HG03439 (cell line): ENCODE data around the gene ZFYVE1.
"Not testable (repeated sequence)": the region's sequence is repeated elsewhere in the genome, so short reads cannot be mapped to it uniquely, and the experiment has no call there.

Experiments
- ATAC-seq: cut with Tn5 transposase; IDR thresholded peaks from one replicate; pipeline ENCODE4 v1.9.1; 2021; ENCODE audit warnings: mild to moderate bottlenecking, moderate library complexity; ENCODE audit not compliant: unreplicated experiment

The ZFYVE1 gene

DNA sequence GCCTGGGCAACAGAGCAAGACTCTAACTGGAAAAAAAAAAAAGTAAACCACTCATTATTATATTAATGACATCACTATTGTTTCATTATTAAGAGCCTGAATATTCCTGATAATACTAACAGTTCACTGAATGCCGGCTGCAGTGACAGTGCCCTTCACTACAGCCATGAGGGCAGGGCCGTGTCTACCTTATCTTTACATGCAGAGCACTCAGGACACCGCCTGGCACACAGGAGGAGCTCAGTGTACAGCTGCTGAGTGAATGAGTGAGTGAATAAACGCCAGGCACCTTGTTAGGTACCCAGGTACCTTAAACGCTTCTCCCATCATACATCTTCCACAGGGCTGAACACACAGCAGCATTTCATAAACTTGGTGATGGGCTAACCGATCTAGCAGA, 23.2 kb downstream of the ZFYVE1 start:
- no peak for ATAC-seq

GRCh38 chr14:73000073-73000472, 26.8 kb downstream of the ZFYVE1 start:
- ATAC-seq = no peak

GRCh38 chr14:72999316-72999715, 27.6 kb downstream of the ZFYVE1 start:
- ATAC-seq = no peak

GRCh38 chr14:72998252-72998903, 28.5 kb downstream of the ZFYVE1 start:
- no peak for ATAC-seq

- ATAC-seq = no peak
These were observed 30.0 kb downstream of the ZFYVE1 start for GRCh38 chr14:72996916-72997315.

DNA sequence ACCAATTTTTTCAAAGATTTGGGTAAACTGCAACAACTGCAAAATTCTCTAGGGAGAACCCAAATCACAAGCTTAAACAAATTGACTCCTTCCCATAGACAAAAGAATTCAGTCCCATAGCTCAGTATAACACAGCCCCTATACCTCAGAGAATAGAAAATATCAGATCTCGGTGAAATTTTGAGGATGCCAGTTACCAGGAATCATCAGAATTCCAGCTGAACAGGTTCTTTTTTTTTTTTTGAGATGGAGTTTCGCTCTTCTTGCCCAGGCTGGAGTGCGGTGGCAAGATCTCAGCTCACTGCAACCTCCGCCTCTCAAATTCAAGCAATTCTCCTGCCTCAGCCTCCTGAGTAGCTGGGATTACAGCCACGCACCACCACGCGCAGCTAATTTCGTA, 36.7 kb downstream of the ZFYVE1 start:
- ATAC-seq = no peak

GRCh38 chr14:72986857-72987256, 40.0 kb downstream of the ZFYVE1 start:
- no peak for ATAC-seq

GRCh38 chr14:72986214-72986613, 40.7 kb downstream of the ZFYVE1 start:
- ATAC-seq = no peak

- no peak for ATAC-seq
These were observed 44.7 kb downstream of the ZFYVE1 start for GRCh38 chr14:72982146-72982708.

DNA sequence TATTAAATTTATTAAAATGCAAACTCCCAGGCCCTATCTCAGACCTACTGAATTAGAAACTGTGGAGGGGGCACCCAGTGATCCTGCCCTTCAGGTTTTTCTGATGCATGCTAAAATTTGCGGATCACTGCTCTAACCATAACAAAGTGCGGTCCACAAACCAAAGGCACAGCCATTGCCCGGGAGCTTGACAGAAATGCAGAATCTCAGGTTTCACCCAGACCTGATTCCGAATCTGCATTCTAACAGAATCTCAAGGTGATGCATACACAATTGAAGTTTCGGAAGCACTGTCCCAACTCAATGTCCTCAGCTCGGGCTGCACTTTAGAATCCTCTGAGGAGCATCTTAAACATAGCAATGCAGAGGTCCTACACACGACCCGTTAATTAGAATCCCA, 46.0 kb downstream of the ZFYVE1 start:
- no peak for ATAC-seq

DNA sequence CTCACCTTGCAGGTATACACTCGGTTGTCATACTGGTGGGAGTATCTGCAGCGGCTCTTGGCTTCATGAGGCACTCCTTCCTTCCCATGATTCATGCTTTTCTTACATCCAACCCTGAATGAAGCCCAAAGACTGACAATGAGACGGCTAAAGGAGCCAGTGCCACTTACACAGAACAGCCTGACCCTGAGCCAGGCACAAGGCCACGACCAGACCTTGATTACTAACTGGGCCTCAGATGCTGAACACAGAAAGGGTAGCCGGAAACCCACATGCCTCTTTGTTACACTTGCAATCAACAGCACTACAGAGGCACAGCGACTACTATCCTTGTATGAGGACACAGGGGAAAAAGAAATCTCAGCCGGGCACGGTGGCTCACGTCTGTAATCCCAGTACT, 48.0 kb downstream of the ZFYVE1 start:
- ATAC-seq = no peak

DNA sequence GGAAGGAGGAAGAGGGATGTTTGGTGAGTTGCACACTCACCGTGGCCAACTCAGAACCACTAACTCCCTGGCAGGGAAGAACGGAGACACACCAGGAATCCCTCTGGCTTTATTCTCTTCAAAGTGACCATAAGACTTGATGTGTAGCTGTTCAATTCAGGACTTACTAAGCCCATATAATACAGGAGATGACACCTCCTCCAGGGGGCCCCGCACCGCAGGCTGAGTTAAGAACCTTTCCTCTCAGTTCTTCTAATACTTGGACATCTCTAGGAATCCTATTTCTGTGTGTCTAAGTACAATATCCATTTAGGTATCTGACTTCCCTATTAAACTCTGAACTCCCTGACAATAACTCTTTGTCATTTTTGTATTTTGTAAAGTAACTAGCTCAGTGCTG, 51.1 kb downstream of the ZFYVE1 start:
- no peak for ATAC-seq

GRCh38 chr14:72974661-72975060, 52.2 kb downstream of the ZFYVE1 start:
- no peak for ATAC-seq

- no peak for ATAC-seq
These were observed 56.0 kb downstream of the ZFYVE1 start for GRCh38 chr14:72970824-72971434.

DNA sequence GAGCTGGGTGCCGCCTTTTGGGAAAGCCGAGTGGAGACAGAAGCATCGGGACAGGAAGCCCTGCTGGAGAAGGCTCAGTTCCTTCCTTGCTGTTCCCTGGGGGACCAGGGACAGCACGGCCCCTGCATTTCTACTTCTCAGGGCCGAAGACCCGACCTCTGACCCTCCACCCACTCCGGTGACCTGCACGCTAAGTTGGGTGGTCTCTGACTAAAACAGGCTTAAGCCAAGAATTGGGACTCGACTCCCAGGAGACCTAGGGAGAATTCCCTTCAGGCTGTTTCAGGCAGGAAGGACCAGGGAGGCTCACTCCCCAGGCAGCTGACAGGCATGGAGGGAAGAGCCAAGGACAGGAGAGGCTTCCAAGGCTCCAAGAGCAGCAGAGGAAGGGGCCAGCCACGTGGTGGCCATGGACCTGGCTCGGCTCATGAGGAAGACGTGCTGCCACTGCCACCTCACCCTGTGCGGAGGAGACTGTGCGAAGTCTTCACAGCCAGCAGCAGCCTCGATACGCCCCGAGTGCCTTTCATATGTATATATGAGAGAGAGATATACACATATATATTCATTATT, 56.8 kb downstream of the ZFYVE1 start:
- ATAC-seq = no peak

DNA sequence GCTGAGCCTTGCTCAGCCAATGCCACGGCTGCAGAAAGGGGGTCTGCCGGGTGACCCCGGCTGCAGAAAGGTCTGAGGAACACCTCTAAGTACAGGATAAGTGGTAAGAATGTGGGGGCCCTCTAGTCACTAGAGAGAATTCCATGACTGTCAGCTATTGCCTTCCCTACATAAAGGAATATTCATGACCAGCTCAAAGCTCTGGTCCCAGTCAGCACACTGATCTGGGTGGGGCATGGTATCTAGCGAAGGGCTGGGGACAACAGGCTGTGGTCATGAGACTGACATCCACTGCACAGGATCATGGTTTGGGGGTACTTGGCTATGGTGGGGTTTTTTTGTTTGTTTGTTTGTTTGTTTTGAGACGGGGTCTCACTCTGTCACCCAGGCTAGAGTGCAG, 58.6 kb downstream of the ZFYVE1 start:
- no peak for ATAC-seq

GRCh38 chr14:72966038-72966437, 60.9 kb downstream of the ZFYVE1 start:
- ATAC-seq = no peak

- ATAC-seq = no peak
These were observed 61.7 kb downstream of the ZFYVE1 start for GRCh38 chr14:72965249-72965648.

DNA sequence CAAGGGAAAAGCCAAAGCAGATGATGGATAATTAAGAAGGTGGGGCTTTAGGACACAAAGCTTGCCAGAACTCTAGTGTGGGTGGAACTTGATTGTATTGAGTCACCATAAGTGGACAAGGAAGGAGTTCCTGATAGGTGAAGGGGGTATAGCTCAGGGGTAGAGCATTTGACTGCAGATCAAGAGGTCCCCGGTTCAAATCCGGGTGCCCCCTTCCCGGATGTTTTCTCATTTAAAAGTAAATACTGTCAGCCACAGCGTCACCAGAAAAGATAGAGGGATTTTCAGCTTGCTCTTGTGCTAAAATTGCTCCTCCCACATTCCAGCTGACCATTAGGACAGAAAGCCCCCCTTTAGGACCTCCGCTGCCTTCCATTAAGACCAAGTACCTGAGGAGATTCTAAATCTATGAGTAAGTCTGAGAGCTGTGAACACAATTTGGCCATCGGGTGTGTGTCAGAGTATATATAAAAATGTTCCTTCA, 64.0 kb downstream of the ZFYVE1 start:
- ATAC-seq = no peak

GRCh38 chr14:72962336-72962754, 64.6 kb downstream of the ZFYVE1 start:
- ATAC-seq = not testable (repeated sequence)

DNA sequence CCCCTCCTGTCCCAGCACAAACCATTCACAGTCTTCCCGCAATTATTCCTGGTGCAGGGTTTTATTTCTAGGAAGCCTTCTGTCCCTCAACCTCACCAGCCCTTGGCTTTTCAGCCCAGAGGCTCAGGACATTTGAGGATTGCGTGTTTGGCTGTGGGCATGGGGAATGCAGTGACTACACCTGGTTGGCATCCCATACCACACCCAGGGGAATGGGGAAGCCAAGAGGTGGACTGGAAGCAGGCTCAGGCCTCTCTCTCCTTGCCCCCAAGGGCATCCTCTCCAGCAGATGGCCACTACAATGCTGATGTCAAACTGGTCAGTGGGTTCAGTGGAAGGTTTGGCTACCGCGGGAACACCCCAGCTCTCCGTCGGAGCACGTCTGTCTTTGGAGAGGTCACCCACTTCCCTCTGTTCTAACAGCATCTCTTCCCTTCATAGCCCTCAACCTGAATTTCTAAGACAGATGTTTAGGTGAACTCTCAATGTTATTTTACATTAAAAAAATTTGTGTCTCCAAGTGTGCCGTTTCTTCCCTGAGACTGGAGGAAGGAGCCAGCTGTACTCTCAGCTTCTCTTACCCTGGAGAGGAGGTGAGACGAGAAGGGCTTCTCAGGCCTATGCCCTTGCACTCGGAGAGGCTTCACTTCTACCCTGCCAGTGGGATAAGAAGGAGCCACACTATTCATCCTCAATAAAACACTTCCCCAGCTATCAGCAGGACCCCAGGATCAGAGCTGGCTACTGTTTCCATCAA, 65.1 kb downstream of the ZFYVE1 start:
- ATAC-seq = no peak
